GM21515 (cell line): ENCODE measurements around the gene IDH2.
"Not testable (repeated sequence)": the region's sequence is repeated elsewhere in the genome, so short reads cannot be mapped to it uniquely, and the experiment has no call there.

Experiments
- ATAC-seq: cut with Tn5 transposase; IDR thresholded peaks from one replicate; pipeline ENCODE4 v1.9.1; 2021; ENCODE audit not compliant: unreplicated experiment

Gene IDH2

DNA sequence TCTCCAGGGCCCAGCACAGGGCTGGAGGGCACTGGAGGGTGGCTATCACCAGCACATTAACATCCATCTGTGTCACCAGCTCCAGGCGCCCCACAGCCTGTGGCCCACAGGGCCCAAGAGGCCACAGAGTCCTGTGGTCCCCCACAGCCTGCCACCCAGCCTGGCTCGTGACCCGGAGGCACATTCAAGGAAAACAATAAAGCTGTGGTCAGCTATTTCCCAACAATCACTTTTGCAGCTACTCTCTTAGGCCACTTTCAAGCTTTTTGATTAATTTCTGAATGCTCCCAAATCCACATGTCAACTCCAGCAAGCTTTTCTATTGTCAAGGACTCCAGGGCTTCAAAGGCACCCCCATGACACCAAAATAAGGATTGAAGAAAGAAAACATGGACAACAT lies 16.7 kb downstream of the IDH2 start:
- no peak for ATAC-seq

DNA sequence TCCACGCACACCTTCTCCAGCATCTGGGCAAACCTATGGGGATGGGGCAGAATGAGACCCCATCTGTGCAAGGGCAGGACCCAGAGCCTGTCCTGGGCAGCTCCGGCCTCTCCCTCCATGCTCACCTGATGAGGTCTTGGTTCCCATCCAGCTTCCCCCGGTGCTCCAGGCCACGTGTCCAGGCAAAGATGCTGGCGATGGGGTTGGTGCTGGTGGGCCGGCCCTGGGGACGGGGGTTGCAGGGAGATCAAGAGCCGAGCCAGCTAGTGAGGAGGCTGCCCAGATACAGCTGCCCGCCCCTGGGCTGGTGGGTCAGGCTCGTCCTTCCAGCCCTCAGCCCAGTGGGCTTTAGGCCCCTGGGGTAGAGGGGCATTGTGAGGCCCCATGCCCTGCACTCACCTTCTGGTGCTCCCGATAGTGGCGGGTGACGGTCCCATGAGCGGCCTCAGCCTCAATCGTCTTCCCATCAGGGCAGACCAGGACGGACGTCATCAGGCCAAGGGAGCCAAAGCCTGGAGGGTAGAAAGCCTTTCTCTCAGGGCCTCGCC lies 17.3 kb downstream of the IDH2 start:
- ATAC-seq, result no peak

DNA sequence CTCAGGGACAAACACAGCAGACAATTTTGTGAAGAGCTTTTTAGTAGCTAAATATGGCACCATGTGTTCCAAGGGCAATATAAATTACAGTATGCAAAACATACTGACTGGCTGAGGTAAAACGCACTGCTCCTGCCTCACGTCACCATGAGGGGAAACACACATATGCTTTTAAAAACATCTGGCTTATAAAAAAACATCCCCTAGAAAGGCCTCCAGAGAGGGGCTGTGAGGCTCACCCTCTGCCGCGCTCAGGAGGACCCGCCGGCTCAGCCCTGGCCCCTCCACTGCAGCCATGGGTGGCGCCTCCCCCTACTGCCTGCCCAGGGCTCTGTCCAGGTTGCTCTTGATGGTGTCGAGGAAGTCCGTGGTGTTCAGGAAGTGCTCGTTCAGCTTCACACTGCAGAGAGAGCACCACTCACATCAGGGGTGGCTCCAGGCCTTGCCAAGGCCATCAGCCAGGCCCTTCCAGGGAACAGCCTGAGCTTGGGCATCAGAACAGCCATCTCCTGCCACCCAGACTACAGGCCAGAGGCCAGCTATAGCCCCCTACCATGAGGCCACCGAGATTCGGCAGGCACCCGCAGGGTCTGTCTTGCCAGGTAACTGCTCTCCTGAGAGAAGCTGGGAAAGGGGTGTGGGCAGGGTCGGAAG lies 18.2 kb downstream of the IDH2 start:
- ATAC-seq, result no peak

DNA sequence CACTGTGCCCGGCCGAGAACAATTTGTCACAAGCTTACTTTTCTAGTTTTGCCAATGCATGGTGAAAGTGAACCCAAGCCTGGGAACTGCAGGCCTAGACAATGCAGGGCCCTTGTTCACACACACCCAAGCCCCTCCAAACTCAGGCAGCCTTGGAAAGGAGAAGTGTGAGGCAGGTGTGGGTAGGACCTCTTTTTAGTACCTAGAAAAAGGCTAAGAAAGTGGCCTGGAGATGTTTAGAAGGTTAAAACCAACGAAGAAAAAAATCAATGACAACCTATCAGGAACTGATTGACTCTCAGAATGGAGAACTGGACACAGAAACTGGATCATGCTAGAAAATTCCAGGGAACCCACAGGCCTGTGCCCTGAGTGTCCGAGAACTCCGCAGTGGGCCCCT lies 18.8 kb downstream of the IDH2 start:
- no peak for ATAC-seq

DNA sequence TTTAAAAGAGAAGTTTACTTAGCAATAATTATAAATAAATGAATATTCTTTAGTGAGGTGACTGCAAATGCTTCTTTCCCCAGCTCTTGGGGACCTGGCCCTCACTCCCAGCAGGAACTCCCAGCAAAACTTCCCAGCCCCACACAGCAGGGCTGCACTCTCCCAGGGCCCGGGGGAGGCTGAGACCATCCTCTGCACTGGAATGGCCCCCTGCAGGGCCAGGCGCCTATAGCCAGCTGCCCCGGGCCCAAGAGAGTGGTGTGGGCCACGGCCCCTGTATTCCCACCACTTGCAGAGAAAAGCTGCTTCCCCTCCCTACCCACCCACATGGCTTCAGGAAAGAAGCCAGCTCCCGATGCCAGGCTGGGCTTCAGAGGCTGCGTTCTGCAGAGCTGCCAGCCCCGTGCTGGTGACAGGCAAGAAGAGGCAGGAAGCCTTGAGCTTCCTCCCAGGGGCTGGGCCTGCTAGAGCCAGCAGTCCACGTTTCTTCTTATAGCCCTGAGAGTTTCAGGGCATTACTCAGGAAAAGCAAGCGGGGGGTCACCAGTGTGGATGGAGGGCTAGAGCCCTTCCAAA lies 20.0 kb downstream of the IDH2 start:
- no peak for ATAC-seq

DNA sequence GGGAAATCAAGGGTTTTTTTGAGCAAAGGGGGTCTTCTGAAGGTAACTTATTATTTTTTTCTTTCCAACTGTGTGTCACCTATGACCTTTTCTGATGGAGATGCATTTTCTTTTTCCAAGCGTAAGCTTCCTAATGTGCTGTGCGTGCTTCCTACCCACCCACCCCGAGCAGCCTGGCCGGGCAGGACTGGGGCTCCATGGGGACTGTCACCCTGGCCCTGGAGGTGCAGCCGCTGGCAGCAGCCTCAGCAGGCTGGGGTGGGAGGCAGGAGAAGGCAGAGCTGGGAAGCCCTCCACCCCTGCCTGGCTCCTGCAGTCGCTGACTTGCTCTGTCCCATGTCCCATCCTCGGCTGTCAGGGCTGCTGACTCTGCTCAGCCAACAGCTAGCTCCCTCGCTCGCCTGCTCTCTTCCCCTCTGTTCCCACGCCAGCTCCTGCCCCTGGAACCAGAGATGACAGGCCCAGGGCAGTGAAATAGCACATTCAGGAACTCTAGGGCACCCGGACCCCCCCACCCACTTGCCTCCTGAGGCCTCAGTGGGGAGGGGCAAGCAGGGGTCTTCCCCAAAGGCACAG lies 21.4 kb downstream of the IDH2 start:
- ATAC-seq, result no peak

DNA sequence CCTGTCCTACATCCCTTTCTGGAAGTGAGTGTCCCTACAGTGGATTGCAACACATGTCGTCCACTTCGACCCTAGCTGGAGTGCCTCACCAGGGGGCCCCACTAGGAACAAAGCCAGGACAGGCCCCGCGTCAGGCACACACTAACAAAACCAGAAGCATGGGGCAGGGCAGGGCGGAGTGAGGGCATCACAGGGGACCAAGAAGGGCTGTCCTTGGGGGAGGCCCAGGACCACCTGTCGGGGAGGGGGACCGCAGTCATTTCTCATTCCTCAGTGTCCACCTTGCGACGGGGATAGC lies 21.9 kb downstream of the IDH2 start:
- ATAC-seq, result no peak

DNA sequence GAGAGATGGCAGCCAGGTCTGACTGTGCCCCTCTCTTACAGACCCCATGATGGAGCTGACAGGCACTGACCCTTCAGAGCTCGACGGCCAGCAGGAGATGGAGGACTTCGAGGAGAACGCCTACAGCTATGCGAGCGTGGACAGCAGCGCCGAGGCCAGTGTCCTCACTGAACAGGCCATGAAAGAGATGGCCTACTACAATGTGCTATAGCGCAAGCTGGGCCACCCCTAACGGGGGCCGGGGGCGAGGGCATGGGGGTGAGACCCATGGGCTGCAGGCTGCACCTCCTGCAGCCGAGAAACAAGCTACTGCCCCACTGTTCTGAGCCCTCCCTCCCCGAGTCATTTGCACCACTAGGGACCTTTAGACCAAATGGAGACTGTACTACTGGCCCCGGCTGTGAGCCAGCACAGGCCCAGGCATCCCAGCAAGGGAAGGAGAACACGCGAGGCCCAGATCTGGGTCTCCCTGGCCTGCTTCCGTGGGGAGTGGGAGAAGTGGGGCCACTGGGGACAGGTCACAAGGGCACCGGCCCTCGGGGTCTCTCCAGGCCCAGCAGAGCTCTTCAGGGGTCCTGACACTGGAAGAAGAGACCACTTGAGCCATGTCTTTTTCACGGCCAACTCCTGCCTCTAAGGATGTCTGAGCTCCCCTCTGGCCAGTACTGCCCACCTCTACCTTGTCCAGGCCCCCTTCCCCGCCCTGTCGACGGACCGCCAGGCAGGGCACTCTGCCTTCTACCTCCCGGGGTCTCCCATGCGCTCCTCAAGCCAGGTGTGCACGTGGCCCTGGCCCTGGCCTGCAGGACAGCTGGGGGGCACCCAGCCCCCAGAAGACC lies 22.4 kb downstream of the IDH2 start:
- ATAC-seq, result no peak

DNA sequence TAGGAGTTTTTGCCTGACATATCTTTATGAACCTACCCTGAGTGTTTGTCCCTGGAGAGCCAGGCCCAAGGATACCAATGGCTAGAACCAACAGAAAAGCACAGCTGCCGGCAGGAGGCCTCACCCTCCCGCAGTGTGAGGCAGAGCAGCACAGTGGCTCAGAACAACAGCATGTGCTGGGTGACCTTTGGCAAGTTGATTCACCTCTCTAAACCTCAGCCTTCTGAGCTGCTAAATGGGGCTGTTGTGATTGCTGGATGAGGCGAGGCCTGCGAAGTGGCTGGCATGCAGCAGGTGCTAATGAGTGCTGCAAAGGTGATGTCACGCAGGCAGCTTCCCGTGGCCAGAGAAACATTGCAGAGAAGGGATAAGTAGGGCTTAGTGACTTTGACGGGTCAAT lies 23.3 kb downstream of the IDH2 start:
- no peak for ATAC-seq

DNA sequence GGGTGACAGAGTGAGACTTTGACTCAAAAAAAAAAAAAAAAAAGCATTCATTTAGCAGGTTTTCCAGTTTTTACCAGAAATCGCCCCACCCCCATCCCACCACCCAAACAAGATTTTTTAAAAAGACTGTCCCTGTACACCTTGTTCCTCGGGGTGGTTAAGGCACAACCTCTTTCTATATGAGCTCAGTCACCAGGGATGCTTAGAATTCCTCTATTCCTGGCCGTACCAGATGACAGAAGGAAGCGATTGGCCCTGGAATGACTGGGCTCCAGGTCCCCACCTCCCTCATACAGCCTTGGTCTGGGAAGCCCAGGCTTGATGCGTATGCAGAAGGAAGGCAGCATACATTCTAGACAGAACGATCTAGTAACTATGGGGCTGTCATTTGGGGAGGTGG lies 25.6 kb downstream of the IDH2 start:
- no peak for ATAC-seq

DNA sequence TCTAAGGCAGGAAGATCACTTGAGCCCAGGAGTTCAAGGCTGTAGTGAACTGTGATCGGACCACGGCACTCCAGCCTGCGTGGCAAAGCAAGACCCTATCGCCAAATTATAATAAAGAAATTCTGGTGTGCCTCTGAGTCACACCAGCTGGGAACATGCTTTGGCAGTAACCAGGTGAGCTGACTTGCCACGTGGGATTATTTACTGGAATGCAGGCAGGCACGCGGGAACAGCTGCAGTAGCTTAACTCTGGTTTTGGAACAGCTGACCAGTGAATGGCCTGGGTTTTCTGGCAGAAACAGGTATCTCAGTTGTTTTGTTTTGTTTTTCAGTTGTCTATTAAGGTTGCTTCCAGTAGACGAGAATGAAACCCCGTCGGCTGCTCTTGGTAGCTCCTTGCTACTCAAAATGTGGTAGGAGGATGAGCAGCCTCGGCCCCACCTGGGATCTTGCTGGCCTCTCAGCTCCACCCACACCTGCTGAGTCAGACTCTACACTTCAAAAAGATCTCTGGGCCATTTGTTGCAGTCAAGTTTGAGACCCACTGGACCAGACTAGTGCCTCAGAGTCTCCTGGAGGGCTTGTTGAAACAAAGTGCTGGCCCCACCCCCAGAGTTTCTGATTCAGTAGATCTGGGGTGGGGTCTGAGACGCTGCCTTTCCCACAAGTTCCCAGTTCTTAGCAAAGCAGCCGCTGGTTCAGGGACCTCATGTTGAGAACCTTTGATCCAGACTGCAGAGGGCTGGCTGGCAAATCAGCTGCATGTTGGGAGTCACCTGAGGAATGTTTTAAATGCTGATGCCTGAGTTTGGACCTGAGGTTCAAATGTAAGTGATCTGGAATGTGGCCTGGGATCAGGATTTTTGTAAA lies 26.6 kb downstream of the IDH2 start:
- ATAC-seq, result no peak

DNA sequence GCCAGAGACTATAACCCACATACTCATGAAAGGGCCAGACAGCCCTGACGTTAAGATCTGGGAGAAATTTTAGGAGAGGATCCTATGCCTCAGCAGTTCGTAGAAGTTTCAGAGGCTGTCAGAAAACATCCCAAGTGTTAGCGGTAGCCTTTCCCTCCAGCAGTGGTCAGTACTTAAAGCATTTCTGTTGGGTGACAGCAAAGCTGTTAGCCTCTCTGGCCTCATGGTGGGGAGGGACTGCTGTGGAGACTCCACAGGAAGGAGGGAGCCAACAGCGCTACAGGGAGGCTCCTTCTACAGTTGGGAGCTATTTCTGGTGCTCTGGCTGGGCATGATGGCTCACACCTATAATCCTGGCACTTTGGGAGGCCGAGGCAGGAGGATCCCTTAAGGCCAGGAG lies 27.4 kb downstream of the IDH2 start:
- no peak for ATAC-seq

DNA sequence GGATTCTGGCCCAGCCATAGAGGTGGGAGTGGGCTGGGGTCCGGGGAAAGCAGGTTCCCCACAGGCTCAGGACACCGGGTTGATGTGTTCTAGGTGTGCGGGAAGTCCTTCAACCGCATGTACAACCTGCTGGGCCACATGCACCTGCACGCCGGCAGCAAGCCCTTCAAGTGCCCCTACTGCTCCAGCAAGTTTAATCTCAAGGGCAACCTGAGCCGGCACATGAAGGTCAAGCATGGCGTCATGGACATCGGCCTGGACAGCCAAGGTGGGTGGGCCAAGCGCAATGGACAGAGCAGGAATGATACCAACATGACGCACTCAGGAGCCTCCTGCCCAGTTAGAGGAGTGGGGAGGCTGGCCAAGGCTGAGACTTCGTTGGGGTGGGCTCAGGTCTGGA lies 28.2 kb downstream of the IDH2 start:
- ATAC-seq, result no peak

DNA sequence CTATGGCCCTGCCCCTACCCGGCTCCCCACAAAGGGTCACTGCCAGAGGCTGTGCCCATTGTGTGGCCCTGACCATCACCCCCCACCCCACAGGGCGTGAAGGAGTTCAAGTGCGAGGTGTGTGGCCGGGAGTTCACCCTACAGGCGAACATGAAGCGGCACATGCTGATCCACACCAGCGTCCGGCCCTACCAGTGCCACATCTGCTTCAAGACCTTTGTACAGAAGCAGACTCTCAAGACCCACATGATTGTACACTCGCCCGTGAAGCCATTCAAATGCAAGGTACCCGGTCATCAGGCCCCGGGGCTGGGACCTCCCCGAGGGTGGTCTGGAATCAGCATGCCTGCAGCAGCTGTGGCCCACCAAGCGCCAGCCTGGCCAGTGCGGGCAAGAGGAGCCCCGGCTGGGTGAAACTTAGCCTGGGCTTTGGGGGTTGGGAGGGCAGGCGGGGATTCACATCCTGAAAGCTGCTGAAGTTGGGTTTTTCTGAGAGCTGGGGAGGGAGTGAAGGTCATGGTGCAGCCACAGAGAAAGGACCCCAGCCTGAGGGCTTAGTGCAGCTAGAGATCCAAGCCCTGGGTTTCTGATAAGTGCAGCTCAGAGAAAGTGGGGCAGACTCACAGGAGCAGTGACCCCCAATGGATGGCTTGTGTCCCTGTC lies 29.2 kb downstream of the IDH2 start:
- ATAC-seq, result no peak

DNA sequence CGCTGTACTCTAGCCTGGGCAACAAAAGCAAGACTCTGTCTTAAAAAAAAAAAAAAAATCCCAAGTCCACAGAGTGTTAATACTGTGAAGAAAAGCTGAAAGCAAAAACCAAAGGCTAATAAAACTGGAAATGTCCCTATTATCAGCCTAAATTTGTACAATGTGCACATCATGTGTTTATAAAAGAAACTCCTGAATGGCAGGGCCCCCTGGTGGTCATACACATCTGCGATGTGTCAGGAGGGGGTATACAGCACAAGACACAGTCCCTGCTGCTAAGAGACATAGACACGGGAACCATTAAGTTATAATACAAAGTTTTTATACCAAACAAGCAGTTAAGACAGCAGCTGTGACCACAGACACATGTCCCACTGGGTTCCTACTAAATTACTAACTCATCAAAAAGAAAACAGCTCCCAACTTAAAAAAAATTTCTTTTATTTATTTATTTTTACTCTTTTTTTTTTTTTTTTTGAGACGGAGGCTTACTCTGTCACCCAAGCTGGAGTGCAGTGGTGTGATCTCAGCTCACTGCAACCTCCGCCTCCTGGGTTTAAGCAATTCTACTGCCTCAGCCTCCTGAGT lies 31.0 kb downstream of the IDH2 start:
- ATAC-seq, result no peak

DNA sequence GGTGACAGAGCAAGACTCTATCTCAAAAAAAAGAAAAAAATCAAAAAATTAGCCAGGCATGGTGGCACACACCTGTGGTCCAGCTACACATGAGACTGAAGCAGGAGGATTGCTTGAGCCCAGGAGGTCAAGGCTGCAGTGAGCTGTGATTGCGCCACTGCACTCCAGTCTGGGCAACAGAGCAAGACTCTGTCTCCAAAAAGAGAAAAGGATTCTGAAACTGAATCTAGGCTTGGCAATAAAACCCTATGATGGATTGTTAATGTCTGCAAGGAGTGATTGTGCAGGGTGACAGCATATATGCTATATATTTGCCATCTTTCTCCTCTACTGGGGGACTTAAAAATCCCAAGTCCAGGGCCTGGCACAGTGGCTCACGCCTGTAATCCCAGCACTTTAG lies 31.6 kb downstream of the IDH2 start:
- ATAC-seq, result not testable (repeated sequence)

DNA sequence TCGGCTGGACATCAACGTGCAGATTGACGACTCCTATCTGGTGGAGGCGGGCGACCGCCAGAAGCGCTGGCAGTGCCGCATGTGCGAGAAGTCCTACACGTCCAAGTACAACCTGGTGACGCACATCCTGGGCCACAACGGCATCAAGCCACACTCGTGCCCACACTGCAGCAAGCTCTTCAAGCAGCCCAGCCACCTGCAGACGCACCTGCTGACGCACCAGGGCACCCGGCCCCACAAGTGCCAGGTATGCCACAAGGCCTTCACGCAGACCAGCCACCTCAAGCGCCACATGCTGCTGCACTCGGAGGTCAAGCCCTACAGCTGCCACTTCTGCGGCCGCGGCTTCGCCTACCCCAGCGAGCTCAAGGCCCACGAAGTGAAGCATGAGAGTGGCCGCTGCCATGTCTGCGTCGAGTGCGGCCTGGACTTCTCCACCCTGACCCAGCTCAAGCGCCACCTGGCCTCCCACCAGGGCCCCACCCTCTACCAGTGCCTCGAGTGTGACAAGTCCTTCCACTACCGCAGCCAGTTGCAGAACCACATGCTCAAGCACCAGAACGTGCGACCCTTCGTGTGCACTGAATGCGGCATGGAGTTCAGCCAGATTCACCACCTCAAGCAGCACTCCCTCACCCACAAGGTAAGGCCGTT lies 34.2 kb downstream of the IDH2 start:
- ATAC-seq, result no peak

DNA sequence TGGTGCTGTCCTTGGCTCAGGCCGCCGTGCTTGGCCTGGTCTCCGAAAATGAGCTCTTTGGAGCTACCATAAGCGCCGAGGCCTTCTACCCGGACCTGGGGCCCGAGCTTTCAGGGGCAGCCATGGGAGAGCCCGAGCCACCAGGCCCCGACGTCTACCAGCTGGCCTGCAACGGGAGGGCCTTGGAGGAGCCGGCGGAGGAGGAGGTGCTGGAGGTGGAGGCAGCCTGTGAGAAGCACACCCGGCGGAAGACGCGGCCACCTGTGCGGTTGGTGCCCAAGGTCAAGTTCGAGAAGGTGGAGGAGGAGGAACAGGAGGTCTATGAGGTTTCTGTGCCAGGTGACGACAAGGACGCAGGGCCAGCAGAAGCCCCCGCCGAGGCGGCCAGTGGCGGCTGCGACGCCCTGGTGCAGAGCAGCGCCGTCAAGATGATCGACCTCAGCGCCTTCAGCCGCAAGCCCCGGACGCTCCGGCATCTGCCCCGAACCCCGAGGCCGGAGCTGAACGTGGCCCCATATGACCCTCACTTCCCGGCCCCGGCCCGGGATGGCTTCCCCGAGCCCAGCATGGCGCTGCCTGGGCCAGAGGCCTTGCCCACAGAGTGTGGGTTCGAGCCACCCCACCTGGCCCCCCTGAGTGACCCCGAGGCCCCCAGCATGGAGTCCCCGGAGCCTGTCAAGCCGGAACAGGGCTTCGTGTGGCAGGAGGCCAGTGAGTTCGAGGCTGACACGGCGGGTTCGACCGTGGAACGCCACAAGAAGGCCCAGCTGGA lies 34.9 kb downstream of the IDH2 start:
- no peak for ATAC-seq

DNA sequence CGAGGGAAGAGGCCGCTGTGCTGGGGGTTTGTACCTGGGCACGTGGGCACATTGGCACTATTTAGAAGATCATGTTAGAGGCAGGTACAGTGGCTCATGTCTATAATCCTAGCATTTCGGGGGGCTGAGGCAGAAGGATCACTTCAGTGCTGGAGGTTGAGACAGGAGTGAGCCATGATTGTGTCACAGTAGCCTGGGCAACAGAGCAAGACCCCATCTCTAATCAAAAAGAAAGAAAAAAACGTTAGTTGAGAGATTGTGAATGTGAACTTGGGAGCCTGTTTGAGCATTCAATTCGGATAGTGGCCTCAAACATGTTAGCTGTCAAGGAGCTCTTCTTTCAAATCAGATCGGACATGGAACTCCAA lies 36.6 kb downstream of the IDH2 start:
- ATAC-seq, result no peak
